ENCODE measurements around the gene PHTF1.
"Not testable (repeated sequence)": the region's sequence is repeated elsewhere in the genome, so short reads cannot be mapped to it uniquely, and the experiment has no call there.

Gene PHTF1

GRCh38 chr1:113732802-113733201 lies 26.5 kb downstream of the PHTF1 start:
- no peak for DNase-seq (ENCODE audit: low read depth, low spot score)

- DNase-seq (ENCODE audit: low read depth, low spot score): no peak
Measured at GRCh38 chr1:113721010-113721409, 38.3 kb downstream of the PHTF1 start.

GRCh38 chr1:113718621-113719020 lies 40.7 kb downstream of the PHTF1 start:
- DNase-seq (ENCODE audit: low read depth, low spot score): not testable (repeated sequence)

- DNase-seq (ENCODE audit: low read depth, low spot score): not testable (repeated sequence)
Measured at GRCh38 chr1:113717506-113717905, 41.8 kb downstream of the PHTF1 start.

GRCh38 chr1:113714606-113715269 lies 44.5 kb downstream of the PHTF1 start:
- DNase-seq (ENCODE audit: low read depth, low spot score): no peak

GRCh38 chr1:113701429-113701828 lies 57.9 kb downstream of the PHTF1 start:
- no peak for DNase-seq (ENCODE audit: low read depth, low spot score)

- DNase-seq (ENCODE audit: low read depth, low spot score): no peak
Measured at GRCh38 chr1:113694910-113695309, 64.4 kb downstream of the PHTF1 start.

GRCh38 chr1:113692824-113693431 lies 66.4 kb downstream of the PHTF1 start:
- no peak for DNase-seq (ENCODE audit: low read depth, low spot score)

GRCh38 chr1:113692342-113692741 lies 66.9 kb downstream of the PHTF1 start:
- DNase-seq (ENCODE audit: low read depth, low spot score): no peak

- no peak for DNase-seq (ENCODE audit: low read depth, low spot score)
Measured at GRCh38 chr1:113691184-113691583, 68.1 kb downstream of the PHTF1 start.

GRCh38 chr1:113686891-113687618 lies 72.2 kb downstream of the PHTF1 start:
- DNase-seq (ENCODE audit: low read depth, low spot score): no peak

GRCh38 chr1:113684153-113684541 lies 75.1 kb downstream of the PHTF1 start:
- DNase-seq (ENCODE audit: low read depth, low spot score): no peak

- no peak for DNase-seq (ENCODE audit: low read depth, low spot score)
Measured at GRCh38 chr1:113683384-113684152, 75.7 kb downstream of the PHTF1 start.

- no peak for DNase-seq (ENCODE audit: low read depth, low spot score)
Measured at GRCh38 chr1:113681596-113682337, 77.5 kb downstream of the PHTF1 start.

- DNase-seq (ENCODE audit: low read depth, low spot score): no peak
Measured at GRCh38 chr1:113678159-113678469, 81.2 kb downstream of the PHTF1 start.

- DNase-seq (ENCODE audit: low read depth, low spot score): no peak
Measured at GRCh38 chr1:113677250-113678158, 81.8 kb downstream of the PHTF1 start.

GRCh38 chr1:113676524-113676923 lies 82.8 kb downstream of the PHTF1 start:
- DNase-seq (ENCODE audit: low read depth, low spot score): no peak

GRCh38 chr1:113675302-113675701 lies 84.0 kb downstream of the PHTF1 start:
- DNase-seq (ENCODE audit: low read depth, low spot score): no peak

GRCh38 chr1:113674591-113674990 lies 84.7 kb downstream of the PHTF1 start:
- DNase-seq (ENCODE audit: low read depth, low spot score): no peak

GRCh38 chr1:113672491-113672890 lies 86.8 kb downstream of the PHTF1 start:
- DNase-seq (ENCODE audit: low read depth, low spot score): no peak

- DNase-seq (ENCODE audit: low read depth, low spot score): no peak
Measured at GRCh38 chr1:113670650-113671049, 88.6 kb downstream of the PHTF1 start.

Data from activated CD4-positive, CD25-positive, alpha-beta regulatory T cell treated with anti-CD3 and anti-CD28 coated beads, Interleukin-2, amount 50 U/mL, for 16 hours (primary cell).